Uterus (tissue), 2 donors: ENCODE measurements around the gene NUDT7.

ENCODE experiments used
- POLR2A ChIP-seq, 2 donors: fragments of 450-650 bp; IDR thresholded peaks; one replicate each; pipeline ENCODE4 v1.6.1; 2016; ENCODE audit warnings: antibody characterized with exemption in 2 of 2, mild to moderate bottlenecking in 1 of 2, moderate library complexity in 1 of 2
- TF ChIP-seq, protein P1 (sequence below), 4 experiments: fragments of 200-600 bp in 2 of 4; fragments of 450-650 bp in 2 of 4; sonication (generic) in 2 of 4; IDR thresholded peaks; one replicate each; pipeline ENCODE4 v1.5.1; 2016 to 2019; ENCODE audit warnings: antibody characterized with exemption in 4 of 4, mild to moderate bottlenecking in 2 of 4, moderate library complexity in 1 of 4

DNA sequence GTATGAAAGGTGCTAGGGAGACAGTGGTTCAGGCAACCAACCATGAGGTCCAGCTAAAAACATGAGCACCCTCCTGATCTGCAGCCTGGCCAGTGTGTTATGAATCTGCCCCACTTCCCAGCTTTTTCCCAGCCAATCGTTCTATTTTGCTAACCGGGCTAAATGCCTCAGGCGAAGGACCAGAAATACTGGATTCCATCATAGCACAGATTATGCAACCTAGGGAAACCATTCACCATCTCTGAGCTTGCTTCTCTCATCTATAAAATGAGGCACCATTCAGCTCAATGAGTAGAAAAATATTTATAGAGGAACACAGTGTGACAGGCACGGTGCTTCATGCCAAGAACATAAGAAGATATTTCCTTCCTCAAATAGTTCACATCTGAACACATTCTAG, 45.2 kb upstream of the NUDT7 start:
- TF ChIP-seq POLR2A (IDR thresholded peaks at IDR 0.05) = no peak
- TF ChIP-seq, protein P1, sequence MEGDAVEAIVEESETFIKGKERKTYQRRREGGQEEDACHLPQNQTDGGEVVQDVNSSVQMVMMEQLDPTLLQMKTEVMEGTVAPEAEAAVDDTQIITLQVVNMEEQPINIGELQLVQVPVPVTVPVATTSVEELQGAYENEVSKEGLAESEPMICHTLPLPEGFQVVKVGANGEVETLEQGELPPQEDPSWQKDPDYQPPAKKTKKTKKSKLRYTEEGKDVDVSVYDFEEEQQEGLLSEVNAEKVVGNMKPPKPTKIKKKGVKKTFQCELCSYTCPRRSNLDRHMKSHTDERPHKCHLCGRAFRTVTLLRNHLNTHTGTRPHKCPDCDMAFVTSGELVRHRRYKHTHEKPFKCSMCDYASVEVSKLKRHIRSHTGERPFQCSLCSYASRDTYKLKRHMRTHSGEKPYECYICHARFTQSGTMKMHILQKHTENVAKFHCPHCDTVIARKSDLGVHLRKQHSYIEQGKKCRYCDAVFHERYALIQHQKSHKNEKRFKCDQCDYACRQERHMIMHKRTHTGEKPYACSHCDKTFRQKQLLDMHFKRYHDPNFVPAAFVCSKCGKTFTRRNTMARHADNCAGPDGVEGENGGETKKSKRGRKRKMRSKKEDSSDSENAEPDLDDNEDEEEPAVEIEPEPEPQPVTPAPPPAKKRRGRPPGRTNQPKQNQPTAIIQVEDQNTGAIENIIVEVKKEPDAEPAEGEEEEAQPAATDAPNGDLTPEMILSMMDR (IDR thresholded peaks at IDR 0.05) = no peak
